SK-N-MC (cell line): ENCODE data around the gene PSMG1.
"Not testable (repeated sequence)": the region's sequence is repeated elsewhere in the genome, so short reads cannot be mapped to it uniquely, and the experiment has no call there.

Source experiments
- DNase-seq: peaks from one replicate; pipeline ENCODE4 v3.0.0-alpha.2; 2011; ENCODE audit warnings: low read depth, low spot score
- H3K27ac ChIP-seq: fragments of 200-600 bp; sonication (generic); 2 replicates; pipeline ENCODE4 v1.5.1; 2016; ENCODE audit warnings: mixed run types
- H3K36me3 ChIP-seq: fragments of 200-600 bp; sonication (generic); 2 replicates; pipeline ENCODE4 v1.6.1; 2017; ENCODE audit warnings: antibody characterized with exemption, low read length, mixed read lengths; ENCODE audit not compliant: insufficient read depth
- H3K4me3 ChIP-seq: fragments of 200-600 bp; sonication (generic); 2 replicates; pipeline ENCODE4 v1.5.1; 2016
- H3K9ac ChIP-seq: fragments of 200-600 bp; sonication (generic); 2 replicates; pipeline ENCODE4 v1.8.0; 2017; ENCODE audit warnings: mixed run types, mixed read lengths; ENCODE audit not compliant: insufficient read length
- H3K9me3 ChIP-seq: fragments of 200-600 bp; sonication (generic); 2 replicates; pipeline ENCODE4 v1.6.1; 2017; ENCODE audit warnings: low read depth, mild to moderate bottlenecking, antibody characterized with exemption, low read length, moderate library complexity, mixed read lengths
- EZH2 ChIP-seq: fragments of 200-600 bp; sonication (generic); IDR thresholded peaks from one replicate; pipeline ENCODE4 v1.6.1; 2017; ENCODE audit warnings: antibody characterized with exemption
- FOXP2 ChIP-seq: optimal IDR thresholded peaks from 2 replicates; pipeline ENCODE3; 2011; ENCODE audit warnings: mild to moderate bottlenecking, moderate library complexity; ENCODE audit not compliant: insufficient read depth; ENCODE audit errors: extremely low read length, control extremely low read depth
- POLR2AphosphoS5 ChIP-seq: IDR thresholded peaks from 2 replicates; pipeline ENCODE4 v1.6.1; 2012; ENCODE audit warnings: mild to moderate bottlenecking, low read depth, low read length, borderline replicate concordance

PSMG1 gene

DNA sequence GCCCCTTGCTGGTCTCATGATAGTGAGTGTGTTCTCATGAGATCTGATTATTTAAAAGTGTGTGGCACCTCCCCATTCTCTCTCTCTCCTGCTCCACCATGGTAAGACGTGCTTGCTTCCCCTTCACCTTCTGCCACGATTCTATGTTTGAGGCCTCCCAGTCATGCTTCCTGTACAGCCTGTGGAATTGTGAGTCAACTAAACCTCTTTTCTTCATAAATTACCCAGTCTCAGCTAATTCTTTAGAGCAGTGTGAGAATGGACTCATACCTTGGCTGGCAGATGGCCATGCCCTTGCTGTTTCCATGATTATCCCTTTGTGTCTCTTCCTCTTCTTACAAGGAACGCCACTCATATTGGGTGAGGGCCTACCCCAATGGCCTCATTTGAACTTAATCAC lies 40.3 kb downstream of the PSMG1 start:
- no peak for TF ChIP-seq FOXP2
- no peak for TF ChIP-seq POLR2AphosphoS5
- TF ChIP-seq EZH2, result no peak
- H3K36me3 ChIP-seq, result no peaks in the 10 kb centered on the region
- no peak overlapping the region for H3K9ac ChIP-seq
- no peak overlapping the region for H3K4me3 ChIP-seq
- H3K27ac ChIP-seq, result no peak overlapping the region
- no peak for DNase-seq
- H3K9me3 ChIP-seq, result no peaks in the 10 kb centered on the region

DNA sequence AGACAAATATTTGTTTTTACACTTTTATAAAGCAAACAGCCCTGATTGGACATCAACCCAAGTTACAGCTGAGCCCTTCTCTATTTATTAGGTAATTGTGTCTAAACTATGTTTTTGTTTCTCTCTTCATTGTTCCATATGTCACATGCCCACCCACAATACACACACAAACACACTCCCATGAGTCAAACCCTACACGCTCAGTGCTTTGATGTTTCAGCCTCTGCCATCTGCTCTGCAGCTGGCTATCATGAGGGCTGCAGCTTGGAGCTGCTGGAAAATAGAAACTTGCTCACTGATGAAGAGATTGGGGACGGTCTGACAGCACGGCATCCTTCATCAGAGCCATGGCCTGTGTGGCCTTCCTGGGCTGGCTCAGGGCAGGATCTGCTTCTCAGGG lies 41.7 kb downstream of the PSMG1 start:
- no peak overlapping the region for H3K4me3 ChIP-seq
- no peak for DNase-seq
- TF ChIP-seq POLR2AphosphoS5 (no peak), EZH2 (no peak)

DNA sequence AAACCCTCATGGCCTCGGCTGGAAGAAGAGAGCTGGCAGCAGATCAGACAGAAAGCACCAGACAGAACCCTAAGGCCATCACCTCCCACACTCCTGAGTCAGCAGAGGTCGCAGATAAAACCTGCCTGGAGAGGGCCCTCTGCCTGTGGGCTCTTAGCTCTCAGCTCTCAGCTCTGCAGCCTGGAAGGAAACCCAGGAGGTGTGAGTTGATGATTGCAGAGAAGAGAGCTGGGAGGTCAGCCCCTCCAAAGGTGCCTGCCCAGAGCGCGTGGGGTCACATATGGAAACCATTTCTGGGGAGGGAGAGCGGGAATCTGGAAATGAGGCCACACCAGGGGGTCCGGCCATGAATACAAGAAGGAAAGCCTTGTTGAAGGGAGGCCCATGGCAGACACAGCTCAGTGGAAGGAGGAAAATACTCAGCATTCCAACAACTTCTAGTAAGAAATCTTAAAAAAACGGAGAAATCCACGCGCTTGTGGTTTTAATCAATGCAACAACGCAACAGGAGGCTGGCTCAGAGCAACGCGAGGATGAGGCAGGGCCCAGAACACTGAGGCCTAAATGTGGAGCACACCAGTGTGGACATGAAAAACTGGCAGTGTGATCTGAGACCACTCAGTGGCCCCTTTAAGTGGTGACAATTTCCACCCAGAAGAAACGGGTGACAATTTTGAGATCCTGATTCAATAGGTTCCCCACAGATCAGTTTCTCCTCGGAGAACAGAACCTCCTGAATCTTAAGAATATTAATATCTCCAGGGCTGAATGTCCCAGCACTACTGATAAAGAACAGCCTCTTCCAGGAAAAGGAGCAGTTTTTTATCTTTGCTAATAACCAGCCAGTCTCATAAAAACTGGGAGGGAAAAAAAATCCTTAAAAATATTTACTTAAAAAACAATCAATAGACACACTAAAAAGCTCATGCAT lies 45.7 kb downstream of the PSMG1 start:
- H3K36me3 ChIP-seq, result no peaks in the 10 kb centered on the region
- H3K9me3 ChIP-seq, result no peaks in the 10 kb centered on the region
- no peak for TF ChIP-seq FOXP2
- TF ChIP-seq POLR2AphosphoS5, result no peak
- no peak for TF ChIP-seq EZH2
- peak overlapping the region; percentile 23 for H3K9ac ChIP-seq
- DNase-seq, result peak; percentile 1
- no peak overlapping the region; the same call in 1 of the 2 replicates for H3K4me3 ChIP-seq
- H3K27ac ChIP-seq, result peak overlapping the region; percentile 48

More for the DNA sequence above, 41.7 kb downstream of the PSMG1 start:
- Histone ChIP-seq H3K9ac (no peak overlapping the region), H3K27ac (no peak overlapping the region), H3K36me3 (no peaks in the 10 kb centered on the region), H3K9me3 (no peaks in the 10 kb centered on the region)

DNA sequence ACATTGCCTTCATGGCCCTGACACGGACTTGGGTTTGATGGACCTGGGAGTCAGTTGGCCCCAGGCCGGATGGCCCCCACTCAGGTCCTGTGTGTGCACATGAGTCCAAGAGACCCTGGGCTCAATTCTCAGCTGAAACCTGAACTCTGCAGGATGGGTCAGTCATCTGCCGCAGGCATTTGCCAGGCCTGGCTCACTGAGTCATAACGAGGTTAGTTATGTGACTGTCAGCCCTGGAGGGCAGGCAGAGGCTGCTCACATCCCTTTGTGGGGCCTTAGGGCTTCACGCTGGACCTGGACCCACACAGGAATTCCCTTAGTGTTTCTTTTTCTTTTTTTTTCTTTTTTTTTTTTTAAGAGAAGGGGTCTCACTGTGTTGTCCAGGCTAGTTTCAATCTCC lies 46.5 kb downstream of the PSMG1 start:
- DNase-seq, result no peak
- Histone ChIP-seq H3K9me3 (no peaks in the 10 kb centered on the region), H3K4me3 (no peak overlapping the region), H3K36me3 (no peaks in the 10 kb centered on the region), H3K9ac (no peak overlapping the region), H3K27ac (peak overlapping the region; percentile 48; the same call in 1 of the 2 replicates)
- no peak for TF ChIP-seq POLR2AphosphoS5
- no peak for TF ChIP-seq EZH2
- TF ChIP-seq FOXP2, result no peak

DNA sequence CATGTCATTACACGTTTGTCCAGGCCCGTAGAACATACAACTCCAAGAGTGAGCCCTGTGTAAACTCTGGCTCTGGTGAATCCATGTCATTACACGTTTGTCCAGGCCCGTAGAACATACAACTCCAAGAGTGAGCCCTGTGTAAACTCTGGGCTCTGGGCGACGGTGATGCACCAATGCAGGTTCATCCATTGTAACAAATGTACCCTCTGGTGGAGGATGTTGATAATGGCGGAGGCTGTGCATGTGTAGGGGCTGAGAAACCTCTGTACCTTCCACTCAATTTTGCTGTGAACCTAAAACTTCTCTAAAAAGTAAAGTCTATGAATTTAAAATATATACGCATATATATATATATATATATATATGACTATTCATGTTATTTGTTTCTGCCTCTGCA lies 47.1 kb downstream of the PSMG1 start:
- not testable (repeated sequence) for H3K27ac ChIP-seq, H3K9me3 ChIP-seq, H3K4me3 ChIP-seq, H3K36me3 ChIP-seq, H3K9ac ChIP-seq
- peak; percentile 22 for DNase-seq

DNA sequence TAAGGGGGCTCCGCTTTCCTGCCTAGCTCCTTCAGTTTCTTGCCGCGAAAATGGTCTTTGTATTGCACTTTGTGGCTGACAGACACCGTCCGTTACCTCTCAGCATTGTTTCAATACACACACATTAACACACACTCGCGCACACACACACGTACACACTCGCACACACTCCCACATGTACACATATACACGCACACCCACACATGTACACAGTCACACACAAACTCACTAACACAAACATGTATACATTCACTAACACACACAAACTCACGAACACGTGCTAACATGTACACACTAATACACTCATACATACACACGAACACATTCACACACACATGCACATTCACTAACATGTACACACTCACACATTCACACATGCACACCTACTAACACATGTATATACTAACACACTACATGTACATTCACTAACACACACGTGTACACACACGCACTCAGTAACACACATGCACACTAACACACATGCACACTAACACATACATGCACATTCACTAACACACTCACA lies 48.9 kb downstream of the PSMG1 start:
- no peak for DNase-seq
- Histone ChIP-seq H3K9me3 (no peaks in the 10 kb centered on the region), H3K36me3 (no peaks in the 10 kb centered on the region), H3K4me3 (no peak overlapping the region), H3K9ac (no peak overlapping the region), H3K27ac (no peak overlapping the region)
- TF ChIP-seq FOXP2, result no peak

DNA sequence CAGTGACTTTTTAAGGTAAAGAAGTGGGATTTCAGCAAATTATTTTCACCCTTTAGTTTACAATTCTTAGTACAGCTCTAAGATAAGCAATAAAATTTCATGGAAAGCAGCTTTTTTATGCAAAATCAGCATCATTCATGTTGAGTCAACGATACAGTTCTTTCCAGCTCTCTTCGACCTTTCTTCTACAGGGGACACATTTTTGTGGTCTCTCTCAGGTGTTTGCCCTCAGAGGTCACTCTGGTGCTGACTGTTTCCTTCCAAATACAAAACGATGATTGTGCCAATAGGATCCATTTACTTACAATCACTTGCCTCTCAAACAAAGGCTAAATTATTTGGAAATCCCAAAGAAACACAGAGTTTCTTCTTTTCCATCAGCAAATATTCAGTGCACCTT lies 51.0 kb downstream of the PSMG1 start:
- no peak overlapping the region for H3K4me3 ChIP-seq
- H3K9me3 ChIP-seq, result no peaks in the 10 kb centered on the region
- DNase-seq, result no peak
- H3K9ac ChIP-seq, result no peak overlapping the region
- H3K36me3 ChIP-seq, result no peaks in the 10 kb centered on the region
- 0 out of 2 replicates have a peak overlapping the region, but pooled peaks have one; percentile 13 for H3K27ac ChIP-seq
- TF ChIP-seq EZH2 (no peak), POLR2AphosphoS5 (no peak), FOXP2 (no peak)

DNA sequence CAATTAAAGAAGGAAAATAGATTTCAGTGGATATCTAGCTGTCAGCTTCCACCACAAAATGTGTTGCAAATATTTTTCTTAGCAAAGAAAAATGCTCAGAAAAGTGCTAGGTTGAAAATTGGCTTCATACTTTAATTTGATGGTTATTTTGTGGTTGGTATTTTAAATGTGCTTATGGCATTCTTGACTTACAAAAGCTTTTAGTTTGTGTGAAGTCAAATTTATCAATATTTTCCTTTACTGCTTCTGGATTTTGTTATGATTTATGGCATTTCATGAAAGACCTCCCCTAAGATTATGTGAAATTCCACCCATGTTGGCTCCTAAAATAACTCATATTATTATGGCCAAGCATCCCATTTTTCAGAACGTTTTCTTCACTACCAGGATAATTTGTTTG lies 51.5 kb downstream of the PSMG1 start:
- no peaks in the 10 kb centered on the region for H3K36me3 ChIP-seq
- DNase-seq, result no peak
- H3K27ac ChIP-seq, result 0 out of 2 replicates have a peak overlapping the region, but pooled peaks have one; percentile 13
- no peak overlapping the region for H3K4me3 ChIP-seq
- H3K9ac ChIP-seq, result no peak overlapping the region
- H3K9me3 ChIP-seq, result no peaks in the 10 kb centered on the region
- TF ChIP-seq POLR2AphosphoS5 (no peak), EZH2 (no peak), FOXP2 (no peak)

DNA sequence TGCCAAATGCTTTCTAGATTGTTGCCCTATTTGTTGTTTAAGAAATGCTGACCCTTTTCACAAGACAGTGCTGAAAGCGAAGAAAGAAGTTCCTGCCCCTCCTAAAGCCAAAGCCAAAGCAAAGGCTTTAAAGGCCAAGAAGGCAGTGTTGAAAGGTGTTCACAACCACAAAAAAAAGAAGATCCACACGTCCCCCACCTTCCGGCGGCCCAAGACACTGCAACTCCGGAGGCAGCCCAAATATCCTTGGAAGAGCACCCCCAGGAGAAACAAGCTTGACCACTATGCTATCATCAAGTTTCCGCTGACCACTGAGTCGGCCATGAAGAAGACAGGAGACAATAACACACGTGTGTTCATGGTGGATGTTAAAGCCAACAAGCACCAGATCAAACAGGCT lies 55.7 kb downstream of the PSMG1 start:
- H3K4me3 ChIP-seq, result no peak overlapping the region
- H3K36me3 ChIP-seq, result no peaks in the 10 kb centered on the region
- no peak overlapping the region for H3K27ac ChIP-seq
- no peaks in the 10 kb centered on the region for H3K9me3 ChIP-seq
- no peak for TF ChIP-seq EZH2
- no peak for TF ChIP-seq FOXP2
- TF ChIP-seq POLR2AphosphoS5, result no peak
- no peak overlapping the region for H3K9ac ChIP-seq
- DNase-seq, result no peak
